IPS DF 6.9 (cell line): ENCODE measurements around the gene RBM7.

ENCODE experiments used
- DNase-seq: peaks from one replicate; pipeline ENCODE4 v3.0.0-alpha.2; 2013; ENCODE audit warnings: low read depth, low spot score
- H3K27ac ChIP-seq: one replicate; pipeline ENCODE4 v1.5.1; 2013; ENCODE audit warnings: low read length, control low read depth
- H3K27me3 ChIP-seq: 2 replicates; pipeline ENCODE4 v1.6.1; 2013; ENCODE audit warnings: mild to moderate bottlenecking, low read length; ENCODE audit not compliant: control insufficient read depth, insufficient read depth
- H3K36me3 ChIP-seq: 2 replicates; pipeline ENCODE4 v1.6.1; 2013; ENCODE audit warnings: low read length; ENCODE audit not compliant: control insufficient read depth, insufficient read depth
- H3K4me1 ChIP-seq: 2 replicates; pipeline ENCODE4 v1.6.1; 2013; ENCODE audit warnings: low read length; ENCODE audit not compliant: control insufficient read depth, insufficient read depth
- H3K4me3 ChIP-seq: 2 replicates; pipeline ENCODE4 v1.5.1; 2013; ENCODE audit warnings: mild to moderate bottlenecking, low read length
- H3K9me3 ChIP-seq: 2 replicates; pipeline ENCODE4 v1.6.1; 2013; ENCODE audit warnings: low read length, inconsistent platforms; ENCODE audit not compliant: control insufficient read depth, insufficient read depth
- WGBS: extraction: QIAGEN DNeasy Blood & Tissue Kit; methylation state at CpG from one replicate; pipeline ENCODE4 v1.1.7; 2013; ENCODE audit warnings: mixed read lengths, missing lambda C conversion rate; ENCODE audit not compliant: insufficient read length, insufficient coverage; 5-methylcytosine and 5-hydroxymethylcytosine counted together

RBM7 gene

DNA sequence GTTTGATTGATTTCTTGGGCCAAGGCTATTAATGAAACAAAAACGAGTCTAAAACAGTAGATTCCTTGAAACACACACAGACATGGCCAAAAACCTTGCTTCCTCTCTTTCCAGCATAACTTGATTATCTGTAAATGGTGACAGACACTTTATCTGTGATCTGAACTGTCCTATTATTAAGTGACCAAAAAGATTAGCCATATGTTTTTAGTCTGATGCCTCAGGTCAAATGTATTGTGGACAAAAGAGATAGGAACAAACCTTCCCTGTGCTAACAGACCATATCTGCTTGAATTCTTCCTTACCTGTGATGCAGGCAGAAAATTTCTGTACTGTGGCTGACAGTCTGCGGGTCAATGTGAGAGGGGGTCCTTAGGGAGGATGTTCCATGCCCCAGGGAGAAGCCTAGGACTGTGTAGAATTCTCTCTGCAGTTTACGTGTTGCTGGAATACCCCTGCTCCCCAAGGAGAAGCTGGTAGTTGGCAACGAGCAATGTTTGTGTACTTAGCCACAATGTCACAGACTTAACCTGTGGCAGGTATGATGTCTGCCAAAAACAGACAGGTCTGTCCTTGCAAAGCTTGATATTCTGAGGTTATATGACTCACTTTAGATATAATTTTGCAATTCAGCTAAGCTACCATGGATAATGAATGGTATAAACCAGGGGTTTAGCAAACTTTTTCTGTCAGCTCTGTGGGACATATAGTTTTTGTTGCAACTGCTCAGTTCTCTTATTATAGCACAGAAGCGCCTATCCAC lies 31.4 kb upstream of the RBM7 start:
- Histone ChIP-seq H3K27ac (no peak overlapping the region), H3K4me3 (no peak overlapping the region), H3K36me3 (no peaks in the 10 kb centered on the region), H3K9me3 (no peaks in the 10 kb centered on the region), H3K4me1 (no peaks in the 10 kb centered on the region), H3K27me3 (no peaks in the 10 kb centered on the region)
- DNase-seq, result no peak
- WGBS, result no CpG with 5 or more reads among the region's 5 CpGs

DNA sequence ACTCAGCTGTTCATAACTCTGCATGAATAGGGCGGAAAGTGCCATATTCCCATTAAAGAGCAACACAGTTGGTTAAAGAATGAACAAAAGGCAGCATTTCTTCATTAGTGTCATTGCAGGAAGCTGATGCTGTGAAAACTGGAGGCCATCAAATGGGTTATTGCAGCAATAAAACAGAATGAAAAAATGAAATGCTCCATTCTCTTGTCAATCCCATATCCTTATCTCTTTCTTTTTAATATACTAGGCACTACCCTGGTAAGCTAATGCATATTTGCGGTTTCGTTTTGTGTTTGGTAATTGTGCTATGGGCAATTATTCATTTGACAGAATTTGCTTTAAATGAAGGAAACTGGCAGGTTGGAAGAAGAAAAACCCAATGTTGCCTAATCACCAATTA lies 25.4 kb upstream of the RBM7 start:
- Histone ChIP-seq H3K27me3 (no peaks in the 10 kb centered on the region), H3K4me1 (no peaks in the 10 kb centered on the region; the same call in 1 of the 2 replicates), H3K9me3 (no peaks in the 10 kb centered on the region), H3K4me3 (no peak overlapping the region), H3K27ac (no peak overlapping the region), H3K36me3 (no peaks in the 10 kb centered on the region)
- no CpG with 5 or more reads among the region's 3 CpGs for WGBS
- DNase-seq, result no peak

- Histone ChIP-seq H3K27me3 (no peaks in the 10 kb centered on the region), H3K4me1 (no peaks in the 10 kb centered on the region; the same call in 1 of the 2 replicates), H3K4me3 (no peak overlapping the region), H3K27ac (no peak overlapping the region), H3K36me3 (no peaks in the 10 kb centered on the region), H3K9me3 (no peaks in the 10 kb centered on the region)
- no peak for DNase-seq
- WGBS, result no CpG with 5 or more reads among the region's 7 CpGs
These were observed 22.7 kb upstream of the RBM7 start for GRCh38 chr11:114377612-114378267.

DNA sequence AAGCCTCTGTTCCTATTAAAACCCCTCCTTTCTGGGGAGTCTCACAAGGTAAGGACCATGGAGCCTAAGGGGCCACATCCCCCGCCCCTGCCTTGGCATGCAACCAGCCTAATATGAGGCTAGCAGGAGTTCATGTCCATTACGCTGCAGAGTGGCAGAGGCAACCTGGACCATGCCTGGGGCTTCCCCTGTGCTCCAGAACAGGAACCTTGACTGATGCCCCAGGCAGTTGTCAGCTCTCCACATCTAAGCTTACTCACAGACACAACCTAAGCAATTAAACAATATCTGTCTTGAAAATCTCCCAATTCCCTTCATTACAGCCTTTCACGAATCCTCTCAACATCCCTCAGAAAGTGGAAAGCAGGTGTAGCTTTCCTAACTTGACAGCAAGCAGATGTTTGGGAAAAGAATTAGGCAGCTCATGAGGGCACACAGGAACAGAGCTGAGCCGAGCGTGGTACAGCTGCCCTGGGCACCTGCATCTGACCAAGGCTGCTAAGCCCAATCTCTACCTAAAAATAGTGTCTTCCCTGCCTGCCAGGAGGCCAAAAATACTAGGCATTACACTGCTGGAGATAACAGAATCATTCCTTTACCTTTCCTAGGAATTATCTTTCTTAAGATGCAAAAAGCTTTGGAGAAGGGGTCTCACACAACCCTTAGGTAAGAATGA lies 20.9 kb upstream of the RBM7 start:
- Histone ChIP-seq H3K4me3 (no peak overlapping the region), H3K4me1 (no peaks in the 10 kb centered on the region; the same call in 1 of the 2 replicates), H3K9me3 (no peaks in the 10 kb centered on the region), H3K27me3 (no peaks in the 10 kb centered on the region), H3K36me3 (no peaks in the 10 kb centered on the region), H3K27ac (no peak overlapping the region)
- no CpG with 5 or more reads among the region's 5 CpGs for WGBS
- DNase-seq, result no peak

GRCh38 chr11:114382509-114382908 lies 18.0 kb upstream of the RBM7 start:
- no peaks in the 10 kb centered on the region; the same call in 1 of the 2 replicates for H3K4me1 ChIP-seq
- DNase-seq, result no peak
- no peak overlapping the region for H3K27ac ChIP-seq
- H3K4me3 ChIP-seq, result no peak overlapping the region
- H3K36me3 ChIP-seq, result no peaks in the 10 kb centered on the region
- WGBS, result no CpG with 5 or more reads among the region's 3 CpGs
- no peaks in the 10 kb centered on the region for H3K9me3 ChIP-seq
- no peaks in the 10 kb centered on the region for H3K27me3 ChIP-seq

DNA sequence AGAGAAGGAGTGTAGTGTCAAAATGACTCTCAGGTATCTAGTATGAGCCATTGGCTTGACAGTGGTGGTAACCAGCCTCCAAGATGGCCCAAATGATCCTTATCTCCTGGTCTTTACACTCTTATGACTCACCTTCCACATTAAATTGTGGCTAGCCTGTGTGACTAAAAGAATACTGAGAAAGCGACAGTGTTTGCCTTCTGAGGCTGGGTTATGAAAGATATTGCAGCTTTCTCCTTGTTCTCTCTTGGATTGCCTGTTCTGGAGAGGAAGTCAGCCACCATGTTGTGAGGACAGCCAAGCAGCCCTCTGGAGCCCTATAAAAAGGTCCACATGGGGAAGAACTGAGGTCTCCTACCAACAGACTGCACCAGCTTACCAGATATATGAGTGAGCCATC lies 16.0 kb upstream of the RBM7 start:
- Histone ChIP-seq H3K27me3 (no peaks in the 10 kb centered on the region), H3K9me3 (no peaks in the 10 kb centered on the region), H3K27ac (no peak overlapping the region), H3K4me3 (no peak overlapping the region), H3K36me3 (no peaks in the 10 kb centered on the region), H3K4me1 (no peaks in the 10 kb centered on the region)
- WGBS, result no CpG with 5 or more reads among the region's 1 CpG
- DNase-seq, result no peak

GRCh38 chr11:114386131-114386530 lies 14.3 kb upstream of the RBM7 start:
- H3K27ac ChIP-seq, result no peak overlapping the region
- H3K36me3 ChIP-seq, result no peaks in the 10 kb centered on the region
- H3K4me3 ChIP-seq, result no peak overlapping the region
- no peaks in the 10 kb centered on the region for H3K9me3 ChIP-seq
- DNase-seq, result no peak
- WGBS, result no CpG with 5 or more reads among the region's 2 CpGs
- no peaks in the 10 kb centered on the region for H3K4me1 ChIP-seq
- H3K27me3 ChIP-seq, result no peaks in the 10 kb centered on the region

DNA sequence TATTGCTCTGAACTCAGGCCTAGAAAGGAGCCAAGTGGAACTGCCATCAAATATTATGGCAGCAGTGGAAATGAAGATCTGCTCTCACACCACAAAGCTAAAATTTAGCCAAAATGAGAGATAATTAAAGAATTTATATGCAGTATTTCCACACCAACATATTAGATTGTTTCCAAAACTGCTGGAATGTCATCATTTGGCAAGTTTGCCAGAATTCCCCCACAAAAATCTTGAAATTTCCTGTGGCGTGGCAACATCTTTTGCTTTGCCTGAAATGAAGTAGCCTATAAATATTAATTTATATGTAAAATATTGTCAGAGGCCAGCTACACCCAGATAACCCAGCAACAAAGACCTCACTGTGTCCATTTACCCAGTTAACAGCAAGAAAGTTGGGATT lies 13.9 kb upstream of the RBM7 start:
- no peak for DNase-seq
- Histone ChIP-seq H3K36me3 (no peaks in the 10 kb centered on the region), H3K27ac (no peak overlapping the region), H3K4me3 (no peak overlapping the region), H3K27me3 (no peaks in the 10 kb centered on the region), H3K4me1 (no peaks in the 10 kb centered on the region), H3K9me3 (no peaks in the 10 kb centered on the region)
- WGBS, result no CpG with 5 or more reads among the region's 1 CpG

DNA sequence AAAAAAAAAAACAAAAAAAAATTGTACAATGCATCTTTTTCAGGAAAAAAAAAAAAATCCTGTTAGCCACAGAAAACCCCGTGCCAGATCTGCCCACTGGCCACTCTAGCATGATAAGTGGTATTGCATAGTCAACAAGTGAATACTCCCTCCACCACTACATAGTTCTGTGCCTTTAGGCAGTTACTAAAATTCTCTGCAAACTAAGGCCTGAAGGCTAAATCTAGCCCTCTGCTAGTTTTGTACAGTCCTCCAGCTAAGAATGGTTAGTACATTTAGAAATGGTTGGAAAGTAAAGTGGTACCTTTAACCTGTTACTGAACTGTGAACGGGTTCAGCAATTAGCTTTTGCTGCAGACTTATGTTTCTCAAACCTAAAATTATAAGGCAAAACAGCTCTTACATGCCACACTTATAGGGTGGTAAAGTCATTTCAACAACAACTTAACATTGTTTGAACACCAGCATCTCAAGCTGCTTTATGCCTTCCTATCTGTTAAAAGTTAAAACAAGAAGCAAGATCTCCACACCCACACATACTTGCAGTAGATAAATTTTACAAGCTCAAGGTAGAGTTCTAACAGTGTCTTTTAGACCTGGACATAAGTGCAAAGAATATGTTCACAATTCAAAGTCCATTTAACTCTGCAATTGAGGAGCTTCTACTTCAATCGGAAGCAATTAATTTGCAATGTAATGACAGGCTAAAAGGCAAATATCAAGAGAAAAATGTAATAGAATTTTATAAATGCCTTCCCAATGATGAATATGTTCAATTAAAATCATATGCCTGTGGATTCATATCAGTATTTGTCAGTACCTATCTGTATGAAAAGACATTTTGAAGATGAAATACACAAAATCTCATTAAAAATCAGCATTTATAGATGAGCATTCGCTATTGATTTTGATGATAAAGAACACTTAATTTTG lies 7.5 kb upstream of the RBM7 start:
- Histone ChIP-seq H3K36me3 (no peaks in the 10 kb centered on the region), H3K27me3 (no peaks in the 10 kb centered on the region), H3K4me1 (no peaks in the 10 kb centered on the region), H3K27ac (no peak overlapping the region), H3K4me3 (no peak overlapping the region), H3K9me3 (no peaks in the 10 kb centered on the region)
- no peak for DNase-seq
- WGBS, result no CpG with 5 or more reads among the region's 4 CpGs

DNA sequence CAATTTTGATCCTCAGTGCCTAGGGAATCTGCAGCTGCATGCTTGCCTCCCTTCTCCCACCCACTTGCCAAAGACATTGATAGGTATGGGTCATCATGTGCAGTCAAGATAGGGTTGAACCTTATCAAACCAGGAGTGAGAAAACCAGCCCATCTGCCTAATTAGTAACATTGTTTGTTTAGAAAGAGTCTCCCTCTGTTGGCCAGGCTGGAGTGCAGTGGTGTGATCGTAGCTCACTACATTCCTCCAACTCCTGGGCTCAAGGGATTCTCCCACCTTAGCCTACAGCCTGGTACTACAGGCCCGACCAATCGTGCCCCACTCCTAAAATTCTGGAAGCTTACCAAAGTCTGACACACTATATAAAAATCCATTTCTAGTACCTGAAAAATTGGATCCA lies 4.7 kb upstream of the RBM7 start:
- no peaks in the 10 kb centered on the region for H3K4me1 ChIP-seq
- no peaks in the 10 kb centered on the region for H3K36me3 ChIP-seq
- no peak for DNase-seq
- H3K9me3 ChIP-seq, result no peaks in the 10 kb centered on the region
- no peak overlapping the region for H3K27ac ChIP-seq
- no peaks in the 10 kb centered on the region for H3K27me3 ChIP-seq
- WGBS, result no CpG with 5 or more reads among the region's 3 CpGs
- no peak overlapping the region for H3K4me3 ChIP-seq
